C4-2B (cell line): ENCODE results near the gene OXSR1.
"Not testable (repeated sequence)": the region's sequence is repeated elsewhere in the genome, so short reads cannot be mapped to it uniquely, and the experiment has no call there.

Experiments used
- H3K27ac ChIP-seq: fragments of 450-650 bp; 2 replicates; pipeline ENCODE4 v1.5.1; 2017
- ZFX ChIP-seq: fragments of 450-650 bp; IDR thresholded peaks from 2 replicates; pipeline ENCODE4 v1.6.1; 2017
- TF ChIP-seq, protein P1 (sequence below): fragments of 450-650 bp; conservative IDR thresholded peaks from 2 replicates; pipeline ENCODE4 v1.5.1; 2017; ENCODE audit warnings: mild to moderate bottlenecking

OXSR1 gene

DNA sequence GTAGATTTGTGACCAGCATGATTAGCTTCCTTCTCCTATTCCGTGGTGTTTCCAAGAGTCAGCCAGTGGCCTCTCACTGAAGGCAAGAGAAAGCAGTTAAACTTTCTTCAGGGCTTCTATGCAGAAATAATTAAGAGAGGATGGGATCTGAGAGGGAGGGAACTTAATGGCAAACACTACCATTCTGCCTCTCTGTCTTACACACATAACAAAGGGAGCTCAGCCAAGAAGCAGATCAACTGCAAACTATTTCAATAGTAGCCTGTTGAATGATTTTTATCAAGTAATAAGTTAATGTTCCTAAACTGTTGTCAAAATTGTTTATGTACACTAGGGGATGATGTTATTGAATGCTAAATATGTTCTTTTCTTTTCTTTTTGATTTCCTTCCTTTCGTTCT is 11.8 kb downstream of the OXSR1 start:
- TF ChIP-seq, protein P1, sequence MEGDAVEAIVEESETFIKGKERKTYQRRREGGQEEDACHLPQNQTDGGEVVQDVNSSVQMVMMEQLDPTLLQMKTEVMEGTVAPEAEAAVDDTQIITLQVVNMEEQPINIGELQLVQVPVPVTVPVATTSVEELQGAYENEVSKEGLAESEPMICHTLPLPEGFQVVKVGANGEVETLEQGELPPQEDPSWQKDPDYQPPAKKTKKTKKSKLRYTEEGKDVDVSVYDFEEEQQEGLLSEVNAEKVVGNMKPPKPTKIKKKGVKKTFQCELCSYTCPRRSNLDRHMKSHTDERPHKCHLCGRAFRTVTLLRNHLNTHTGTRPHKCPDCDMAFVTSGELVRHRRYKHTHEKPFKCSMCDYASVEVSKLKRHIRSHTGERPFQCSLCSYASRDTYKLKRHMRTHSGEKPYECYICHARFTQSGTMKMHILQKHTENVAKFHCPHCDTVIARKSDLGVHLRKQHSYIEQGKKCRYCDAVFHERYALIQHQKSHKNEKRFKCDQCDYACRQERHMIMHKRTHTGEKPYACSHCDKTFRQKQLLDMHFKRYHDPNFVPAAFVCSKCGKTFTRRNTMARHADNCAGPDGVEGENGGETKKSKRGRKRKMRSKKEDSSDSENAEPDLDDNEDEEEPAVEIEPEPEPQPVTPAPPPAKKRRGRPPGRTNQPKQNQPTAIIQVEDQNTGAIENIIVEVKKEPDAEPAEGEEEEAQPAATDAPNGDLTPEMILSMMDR: no peak
- TF ChIP-seq ZFX: no peak
- no peak overlapping the region for H3K27ac ChIP-seq

GRCh38 chr3:38186781-38187180 is 21.4 kb downstream of the OXSR1 start:
- no peak for TF ChIP-seq ZFX
- TF ChIP-seq, protein P1: no peak

DNA sequence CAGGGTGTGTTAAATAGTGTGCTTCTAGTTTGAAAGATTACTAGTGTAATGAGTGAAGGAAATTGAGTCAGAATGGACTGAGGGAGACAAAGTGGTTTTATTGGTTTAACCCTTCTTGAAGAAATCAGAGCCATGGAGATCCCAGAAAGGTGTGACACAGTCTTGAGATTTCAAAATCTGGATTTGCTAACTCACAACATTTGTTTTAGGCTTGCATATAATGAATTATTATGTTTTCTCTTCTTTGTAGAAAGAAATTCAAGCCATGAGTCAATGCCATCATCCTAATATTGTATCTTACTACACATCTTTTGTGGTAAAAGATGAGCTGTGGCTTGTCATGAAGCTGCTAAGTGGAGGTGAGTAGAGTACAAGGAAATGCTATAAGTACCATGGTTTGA is 25.1 kb downstream of the OXSR1 start:
- H3K27ac ChIP-seq: no peak overlapping the region
- TF ChIP-seq, protein P1: no peak
- no peak for TF ChIP-seq ZFX

More at GRCh38 chr3:38186781-38187180, 21.4 kb downstream of the OXSR1 start:
- H3K27ac ChIP-seq: no peak overlapping the region

DNA sequence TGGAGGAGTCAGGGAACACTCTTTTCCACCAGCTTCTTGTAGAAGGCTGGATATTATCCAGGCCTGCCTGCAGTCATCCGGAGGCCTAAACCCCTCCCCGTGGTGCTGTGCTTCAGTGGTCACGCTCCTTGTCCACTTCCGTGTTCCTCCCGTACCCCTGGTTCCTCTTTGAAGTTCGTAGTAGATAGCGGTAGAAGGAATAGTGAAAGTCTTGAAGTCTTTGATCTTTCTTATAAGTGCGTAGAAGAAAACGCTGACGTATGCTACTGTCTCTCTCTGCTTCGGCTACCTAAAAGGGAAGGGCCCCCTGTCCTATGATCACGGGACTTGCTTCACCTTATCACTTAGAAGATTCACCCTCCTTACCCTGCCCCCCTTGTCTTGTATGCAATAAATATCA is 37.6 kb downstream of the OXSR1 start:
- H3K27ac ChIP-seq: not testable (repeated sequence)

GRCh38 chr3:38203690-38204089 is 38.4 kb downstream of the OXSR1 start:
- no peak overlapping the region for H3K27ac ChIP-seq
- TF ChIP-seq, protein P1: no peak
- no peak for TF ChIP-seq ZFX

DNA sequence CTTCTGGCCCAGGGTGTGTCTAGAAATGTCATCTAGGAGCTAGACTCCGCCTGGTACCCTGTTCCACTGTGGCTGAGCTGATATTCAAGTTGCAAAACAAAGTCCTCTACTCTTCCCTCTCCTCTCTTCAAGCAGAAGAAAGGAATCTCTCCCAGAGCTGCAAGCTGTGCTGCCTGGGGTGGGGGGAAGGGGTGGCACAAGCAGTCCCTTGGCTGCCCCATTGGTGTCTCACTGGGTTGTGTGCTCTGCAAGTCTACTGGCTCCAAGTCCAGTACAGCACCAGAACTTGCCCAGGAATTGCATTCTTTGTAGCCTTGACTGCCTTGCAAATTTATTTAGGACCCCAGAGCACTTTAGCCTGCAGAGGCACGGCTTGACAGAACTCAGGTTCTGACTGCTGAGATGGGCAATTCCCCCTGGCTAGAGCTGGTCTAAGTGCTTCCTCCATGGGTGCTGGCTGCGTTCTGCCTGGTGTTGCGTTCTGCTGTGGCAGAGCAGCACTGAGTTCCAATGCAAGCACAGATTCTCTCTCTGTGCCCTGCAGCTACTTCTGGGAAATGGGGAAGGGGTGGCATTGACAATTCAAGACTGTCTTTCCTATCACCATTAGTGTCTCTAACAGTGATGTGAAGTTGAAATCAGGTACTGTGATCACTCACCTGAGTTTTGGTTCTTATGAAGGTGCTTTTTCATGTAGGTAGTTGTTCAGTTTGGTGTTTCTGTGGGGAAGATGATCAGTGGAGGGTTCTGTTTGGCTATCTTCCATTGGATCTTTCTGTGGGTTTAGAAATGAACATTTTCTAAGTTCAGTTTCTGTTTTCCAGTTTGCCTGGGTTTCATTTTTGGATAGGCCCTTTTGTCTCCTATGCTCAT is 39.5 kb downstream of the OXSR1 start:
- TF ChIP-seq, protein P1: no peak
- TF ChIP-seq ZFX: no peak
- no peak overlapping the region for H3K27ac ChIP-seq

DNA sequence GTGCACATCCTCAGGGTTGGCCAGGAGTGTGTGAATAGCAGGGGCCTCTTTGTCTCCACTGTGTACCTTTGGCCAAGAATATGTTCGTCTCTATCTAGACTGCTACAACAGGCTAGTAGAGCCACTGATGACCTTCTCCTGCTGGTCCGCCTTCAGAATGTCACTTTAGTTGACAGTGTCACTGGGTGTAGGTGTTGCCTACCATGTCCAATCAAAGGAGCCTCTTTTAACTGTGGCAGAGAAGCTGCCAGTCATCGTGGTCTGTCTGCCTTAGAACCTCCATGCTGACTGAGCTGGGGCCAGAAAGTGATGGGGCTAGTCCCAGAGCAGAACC is 40.1 kb downstream of the OXSR1 start:
- TF ChIP-seq, protein P1: no peak
- no peak for TF ChIP-seq ZFX
- H3K27ac ChIP-seq: no peak overlapping the region
